GM19467 (cell line): ENCODE data around the gene MUC12.
"Not testable (repeated sequence)": the region's sequence is repeated elsewhere in the genome, so short reads cannot be mapped to it uniquely, and the experiment has no call there.

ENCODE experiments used
- ATAC-seq: cut with Tn5 transposase; IDR thresholded peaks from one replicate; pipeline ENCODE4 v1.9.1; 2021; ENCODE audit warnings: mild to moderate bottlenecking, moderate library complexity; ENCODE audit not compliant: unreplicated experiment

The MUC12 gene

GRCh38 chr7:101058355-101058754 lies 89.0 kb downstream of the MUC12 start:
- no peak for ATAC-seq

GRCh38 chr7:101059620-101059942 lies 90.2 kb downstream of the MUC12 start:
- no peak for ATAC-seq

- ATAC-seq: no peak
Measured at GRCh38 chr7:101060992-101061391, 91.6 kb downstream of the MUC12 start.

- ATAC-seq: not testable (repeated sequence)
Measured at GRCh38 chr7:101064176-101064550, 94.8 kb downstream of the MUC12 start.

GRCh38 chr7:101065162-101065561 lies 95.8 kb downstream of the MUC12 start:
- not testable (repeated sequence) for ATAC-seq

GRCh38 chr7:101066141-101066832 lies 96.9 kb downstream of the MUC12 start:
- no peak for ATAC-seq

GRCh38 chr7:101066833-101067177 lies 97.4 kb downstream of the MUC12 start:
- no peak for ATAC-seq

GRCh38 chr7:101068401-101068800 lies 99.0 kb downstream of the MUC12 start:
- ATAC-seq: no peak
